ENCODE data around the gene KCTD17.

DNA sequence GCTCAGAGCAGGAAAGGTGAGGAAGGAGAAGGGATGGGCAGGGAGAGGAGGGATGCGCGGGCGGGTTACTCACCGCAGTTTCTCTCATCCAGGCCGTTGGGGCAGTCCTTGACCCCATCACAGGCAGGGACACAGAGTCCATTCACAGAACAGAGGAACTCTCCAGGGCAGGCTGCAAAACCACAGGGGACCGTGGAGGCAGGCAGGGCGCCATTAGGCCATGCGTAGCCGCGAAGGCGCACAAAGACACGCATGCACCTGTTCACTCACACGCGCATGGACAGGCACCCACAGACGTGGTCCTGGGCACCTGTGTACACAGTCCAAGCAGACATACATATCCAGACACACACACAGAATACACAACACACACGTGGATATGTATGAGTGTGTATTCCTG lies 23.0 kb downstream of the KCTD17 start:
- TF ChIP-seq CTCF (IDR thresholded peaks at IDR 0.05), result no peak
- TF ChIP-seq POLR2A (IDR thresholded peaks at IDR 0.05), result no peak
